B cell (primary cell): ENCODE measurements around the gene MYO16. TPM values are rescaled to one million over a fixed set of nuclear protein-coding genes. Genes with fewer than 3 reads are reported as not detected.

ENCODE experiments used
- ATAC-seq: fragments of 200-7000 bp; cut with Tn5 transposase; one replicate; pipeline ENCODE4 v1.10.0; 2021; ENCODE audit warnings: low read depth, mild to moderate bottlenecking, moderate number of reproducible peaks, moderate library complexity
- CTCF ChIA-PET: fragments of 350-600 bp; sonication (Branson Sonifier 250); formaldehyde crosslinking; loops from one replicate; lab custom pipeline; 2021; ENCODE audit warnings: antibody characterized with exemption, inconsistent platforms; lab: Charles Lee
- POLR2A ChIA-PET: fragments of 350-600 bp; sonication (Branson Sonifier 250); formaldehyde crosslinking; loops from one replicate; lab custom pipeline; 2021; ENCODE audit warnings: antibody characterized with exemption; lab: Charles Lee
- DNase-seq: peaks from one replicate; pipeline ENCODE4 v3.0.0; 2013
- H2AFZ ChIP-seq: 2 replicates; pipeline ENCODE4 v1.6.1; 2012; ENCODE audit warnings: mild to moderate bottlenecking, low read depth, low read length; ENCODE audit not compliant: insufficient read depth, poor library complexity, severe bottlenecking
- H3K27ac ChIP-seq, 2 donors: 1 replicate in 1 of 2; 2 replicates in 1 of 2; pipeline ENCODE4 v1.5.1; 2012 to 2013; ENCODE audit warnings: low read length in 2 of 2, mild to moderate bottlenecking in 2 of 2, moderate library complexity in 1 of 2
- H3K27me3 ChIP-seq, 4 experiments: fragments of 200-600 bp in 1 of 4; sonication (generic) in 1 of 4; replicated peaks in 1 of 4; 1 replicate in 2 of 4; 2 replicates in 2 of 4; pipeline versions ENCODE4 v1.6.1 to v1.7.0; 2013 to 2016; ENCODE audit warnings: low read length in 3 of 4, mild to moderate bottlenecking in 2 of 4, mixed read lengths in 1 of 4, moderate library complexity in 1 of 4; ENCODE audit not compliant: insufficient read depth in 4 of 4, control insufficient read depth in 3 of 4; ENCODE audit errors: control extremely low read depth in 1 of 4
- H3K36me3 ChIP-seq, 2 experiments: replicated peaks in 1 of 2; 1 replicate in 1 of 2; 2 replicates in 1 of 2; pipeline versions ENCODE4 v1.6.1 to v1.7.1; 2013; ENCODE audit warnings: low read length in 1 of 2; ENCODE audit not compliant: insufficient read depth in 2 of 2, control insufficient read depth in 1 of 2; ENCODE audit errors: control extremely low read depth in 1 of 2, extremely low read depth in 1 of 2
- H3K4me1 ChIP-seq, 2 donors: fragments of 200-600 bp in 1 of 2; sonication (generic) in 1 of 2; 1 replicate in 1 of 2; 2 replicates in 1 of 2; pipeline versions ENCODE4 v1.5.1 to v1.6.1; 2013 to 2017; ENCODE audit warnings: low read length in 2 of 2; ENCODE audit not compliant: control insufficient read depth in 2 of 2, insufficient read depth in 2 of 2
- H3K4me2 ChIP-seq: replicated peaks from 2 replicates; pipeline ENCODE3; 2012; ENCODE audit warnings: mild to moderate bottlenecking, low read depth, low read length; ENCODE audit not compliant: poor library complexity, severe bottlenecking
- H3K4me3 ChIP-seq, 5 experiments: fragments of 200-600 bp in 1 of 5; sonication (generic) in 1 of 5; 1 replicate in 3 of 5; 2 replicates in 2 of 5; pipeline versions ENCODE4 v1.5.1 to v1.7.0; 2011 to 2016; ENCODE audit warnings: low read length in 4 of 5, mild to moderate bottlenecking in 4 of 5, low read depth in 2 of 5, control low read depth in 1 of 5, moderate library complexity in 1 of 5; ENCODE audit not compliant: insufficient read depth in 1 of 5; ENCODE audit errors: control extremely low read depth in 1 of 5, extremely low read depth in 1 of 5
- H3K79me2 ChIP-seq: fragments of 200-600 bp; sonication (generic); one replicate; pipeline ENCODE4 v1.6.0; 2016; ENCODE audit warnings: low read length; ENCODE audit not compliant: control insufficient read depth, insufficient read depth
- H3K9ac ChIP-seq: fragments of 200-600 bp; sonication (generic); 2 replicates; pipeline ENCODE4 v1.6.1; 2017; ENCODE audit warnings: mild to moderate bottlenecking, low read length, moderate library complexity
- H3K9me3 ChIP-seq, 3 donors: one replicate each; pipeline versions ENCODE4 v1.6.1 to v1.7.1; 2013; ENCODE audit warnings: low read length in 2 of 3; ENCODE audit not compliant: control insufficient read depth in 2 of 3, insufficient read depth in 1 of 3; ENCODE audit errors: control extremely low read depth in 1 of 3
- H4K20me1 ChIP-seq: 2 replicates; pipeline ENCODE4 v1.6.0; 2012; ENCODE audit warnings: mild to moderate bottlenecking, low read length; ENCODE audit not compliant: insufficient read depth, control insufficient read depth, poor library complexity, severe bottlenecking
- H3K27ac Mint-ChIP-seq: one replicate; pipeline ENCODE4 v1.8.0; 2021; ENCODE audit warnings: mixed read lengths
- H3K27me3 Mint-ChIP-seq: one replicate; pipeline ENCODE4 v1.8.0; 2021; ENCODE audit warnings: mixed read lengths
- H3K4me1 Mint-ChIP-seq: one replicate; pipeline ENCODE4 v1.8.0; 2021; ENCODE audit warnings: mixed read lengths
- H3K4me3 Mint-ChIP-seq: one replicate; pipeline ENCODE4 v1.8.0; 2021; ENCODE audit warnings: mixed read lengths
- H3K9me3 Mint-ChIP-seq: one replicate; pipeline ENCODE4 v1.8.0; 2022; ENCODE audit warnings: mixed read lengths; ENCODE audit not compliant: insufficient read depth
- EZH2 ChIP-seq: IDR thresholded peaks from 2 replicates; pipeline ENCODE4 v1.6.1; 2012; ENCODE audit warnings: borderline replicate concordance, low read depth, mild to moderate bottlenecking, moderate library complexity, low read length; ENCODE audit not compliant: insufficient read depth, poor library complexity, severe bottlenecking
- WGBS: methylation state at CpG from one replicate; pipeline ENCODE4 v1.1.5; 2013; ENCODE audit warnings: missing lambda C conversion rate; ENCODE audit not compliant: insufficient coverage; 5-methylcytosine and 5-hydroxymethylcytosine counted together
- intact Hi-C: fragments of 100-400 bp; cut with micrococcal nuclease; formaldehyde crosslinking; loops from one replicate; pipeline ENCODE4 v1.10.0; 2022
- polyA plus RNA-seq: library from polyadenylated mRNA; depleted of rRNA; stranded (reverse); fragments of >200 nt; gene quantifications from 2 replicates; pipeline ENCODE4 v1.2.3, GENCODE V29; 2012
- total RNA-seq, 2 donors: library from RNA; stranded (reverse); fragments of 120-200 nt in 1 of 2; gene quantifications; 1 replicate in 1 of 2; 2 replicates in 1 of 2; pipeline versions ENCODE4 v1.2.3 to v1.2.4, GENCODE V29; 2013 to 2022
- TF ChIP-seq, protein P1 (sequence below): fragments of 200-600 bp; IDR thresholded peaks from one replicate; pipeline ENCODE4 v1.8.0; 2022; ENCODE audit warnings: antibody characterized with exemption, mild to moderate bottlenecking

Gene MYO16
- total and polyA plus RNA-seq, 2 donors (not counting 1 experiment from before 2014, with no cell fraction given), result not detected

DNA sequence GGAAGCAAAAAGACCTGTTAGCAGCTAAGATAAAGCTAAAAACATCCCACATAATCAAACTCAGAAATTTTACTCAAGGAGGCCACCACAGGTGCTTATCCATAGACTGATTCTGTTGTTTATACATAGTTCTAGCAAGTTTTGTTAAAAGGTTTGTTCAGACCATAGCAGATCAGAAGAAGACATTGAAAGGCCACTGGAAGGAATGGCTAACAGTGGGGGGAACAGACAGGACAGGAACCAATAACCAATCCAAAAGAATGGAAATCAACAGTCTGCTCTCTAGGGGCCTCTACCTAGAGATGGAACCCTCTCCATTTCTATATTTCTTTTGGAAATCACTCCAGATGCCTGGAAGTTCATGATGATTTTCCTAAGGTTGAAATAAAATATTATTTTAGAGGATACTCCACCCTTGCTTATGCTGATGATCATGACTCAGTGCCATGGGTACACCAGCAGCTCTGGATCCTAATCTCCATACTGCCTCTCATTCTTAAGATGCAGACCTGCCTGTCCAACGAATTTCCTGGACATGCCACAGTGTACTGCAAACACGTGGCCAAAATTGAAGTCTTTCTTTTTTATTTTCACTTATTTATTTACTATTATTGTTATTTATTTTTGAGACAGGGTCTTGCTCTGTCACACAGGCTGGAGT, 260.0 kb downstream of the MYO16 start:
- H3K27ac Mint-ChIP-seq, result no peak overlapping the region
- no peak for DNase-seq
- H3K4me1 ChIP-seq, result no peaks in the 10 kb centered on the region
- CTCF ChIA-PET, result interaction anchor here (1.0 kb wide), 1 partner anchor 10 kb away, joined by 3 read pairs; no protein-coding TSS in a partner anchor
- no peak for TF ChIP-seq EZH2
- TF ChIP-seq, protein P1, sequence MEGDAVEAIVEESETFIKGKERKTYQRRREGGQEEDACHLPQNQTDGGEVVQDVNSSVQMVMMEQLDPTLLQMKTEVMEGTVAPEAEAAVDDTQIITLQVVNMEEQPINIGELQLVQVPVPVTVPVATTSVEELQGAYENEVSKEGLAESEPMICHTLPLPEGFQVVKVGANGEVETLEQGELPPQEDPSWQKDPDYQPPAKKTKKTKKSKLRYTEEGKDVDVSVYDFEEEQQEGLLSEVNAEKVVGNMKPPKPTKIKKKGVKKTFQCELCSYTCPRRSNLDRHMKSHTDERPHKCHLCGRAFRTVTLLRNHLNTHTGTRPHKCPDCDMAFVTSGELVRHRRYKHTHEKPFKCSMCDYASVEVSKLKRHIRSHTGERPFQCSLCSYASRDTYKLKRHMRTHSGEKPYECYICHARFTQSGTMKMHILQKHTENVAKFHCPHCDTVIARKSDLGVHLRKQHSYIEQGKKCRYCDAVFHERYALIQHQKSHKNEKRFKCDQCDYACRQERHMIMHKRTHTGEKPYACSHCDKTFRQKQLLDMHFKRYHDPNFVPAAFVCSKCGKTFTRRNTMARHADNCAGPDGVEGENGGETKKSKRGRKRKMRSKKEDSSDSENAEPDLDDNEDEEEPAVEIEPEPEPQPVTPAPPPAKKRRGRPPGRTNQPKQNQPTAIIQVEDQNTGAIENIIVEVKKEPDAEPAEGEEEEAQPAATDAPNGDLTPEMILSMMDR, result no peak
- no peak overlapping the region for H3K9ac ChIP-seq
- H3K36me3 ChIP-seq, result no peaks in the 10 kb centered on the region
- POLR2A ChIA-PET, result no interaction called here
- H3K27me3 ChIP-seq, result peaks cover 0 to 4% (median 0%) of the 10 kb centered on the region in 4 experiments
- WGBS, result no CpG with 5 or more reads among the region's 2 CpGs
- H3K27me3 Mint-ChIP-seq, result peaks cover 4% of the 10 kb centered on the region
- H3K79me2 ChIP-seq, result no peaks in the 10 kb centered on the region
- no peaks in the 10 kb centered on the region for H3K9me3 Mint-ChIP-seq
- no peak overlapping the region for H3K4me3 Mint-ChIP-seq
- no peaks in the 10 kb centered on the region for H4K20me1 ChIP-seq
- H3K9me3 ChIP-seq, result peaks cover 0 to 3% (median 0%) of the 10 kb centered on the region in 3 donors
- no peak overlapping the region for H3K27ac ChIP-seq
- H2AFZ ChIP-seq, result no peak overlapping the region
- ATAC-seq, result no peak
- no peaks in the 10 kb centered on the region for H3K4me1 Mint-ChIP-seq
- intact Hi-C loops, result no loop called here
- H3K4me2 ChIP-seq, result no peak overlapping the region
- no peak overlapping the region for H3K4me3 ChIP-seq

DNA sequence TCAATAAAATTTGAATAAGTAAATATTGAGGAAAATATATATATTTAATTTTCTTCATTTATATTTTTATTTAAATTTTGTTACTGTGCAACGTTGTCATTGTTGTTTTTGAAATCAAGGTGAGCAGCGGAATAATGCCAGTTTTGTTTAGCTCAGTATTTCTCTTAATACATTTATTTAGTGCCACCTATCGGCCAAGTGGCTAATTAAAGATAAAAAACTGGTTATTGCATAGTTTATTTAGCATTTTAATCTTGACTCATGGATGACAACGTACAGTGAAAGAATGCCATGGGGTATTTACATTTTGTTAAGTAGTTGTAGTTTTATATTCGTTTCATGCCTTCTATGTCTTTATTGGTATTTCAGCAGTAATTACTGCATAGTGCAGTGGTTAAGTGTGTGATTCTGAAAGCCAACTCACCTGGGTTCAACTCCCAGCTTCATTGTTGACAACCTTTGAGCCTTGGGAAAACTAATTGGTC, 265.9 kb downstream of the MYO16 start:
- intact Hi-C loops, result loop anchor here (2.0 kb wide), 3 partner anchors 568 to 718 kb away; no protein-coding TSS in a partner anchor
- H2AFZ ChIP-seq, result no peak overlapping the region
- ChIA-PET CTCF (interaction anchor here (0.5 to 2.2 kb wide), 14 partner anchors 10 to 740 kb away, joined by 3 to 10 read pairs (median 4); no protein-coding TSS in a partner anchor), POLR2A (no interaction called here)
- H3K27me3 ChIP-seq, result peaks cover 0 to 4% (median 0%) of the 10 kb centered on the region in 4 experiments
- H3K4me2 ChIP-seq, result no peak overlapping the region
- no peak for ATAC-seq
- peak; percentile 23 for DNase-seq
- Mint-ChIP-seq H3K27ac (no peak overlapping the region), H3K27me3 (peaks cover 11% of the 10 kb centered on the region), H3K4me3 (no peak overlapping the region), H3K4me1 (peaks cover 2% of the 10 kb centered on the region), H3K9me3 (no peaks in the 10 kb centered on the region)
- H3K4me1 ChIP-seq, result no peaks in the 10 kb centered on the region
- no peak overlapping the region for H3K9ac ChIP-seq
- H4K20me1 ChIP-seq, result no peaks in the 10 kb centered on the region
- WGBS, result 0% methylated on average over 2 of the region's 5 CpGs
- no peak overlapping the region for H3K27ac ChIP-seq
- H3K4me3 ChIP-seq, result no peak overlapping the region
- no peaks in the 10 kb centered on the region for H3K9me3 ChIP-seq
- H3K36me3 ChIP-seq, result no peaks in the 10 kb centered on the region
- TF ChIP-seq, protein P1, result peak; percentile 79
- TF ChIP-seq EZH2, result no peak
- no peaks in the 10 kb centered on the region for H3K79me2 ChIP-seq
